CD8-positive, alpha-beta memory T cell (primary cell): ENCODE measurements around the gene OTOP2. TPM values are rescaled to one million over a fixed set of nuclear protein-coding genes. Genes with fewer than 3 reads are reported as not detected.

Experiments
- CTCF ChIA-PET: fragments of 350-600 bp; sonication (Branson Sonifier 250); formaldehyde crosslinking; loops from one replicate; lab custom pipeline; 2021; ENCODE audit warnings: antibody characterized with exemption; lab: Charles Lee
- POLR2A ChIA-PET: fragments of 350-600 bp; sonication (Branson Sonifier 250); formaldehyde crosslinking; loops from one replicate; lab custom pipeline; 2021; ENCODE audit warnings: antibody characterized with exemption; lab: Charles Lee
- DNase-seq, 5 donors: peaks; one replicate each; pipeline versions ENCODE4 v3.0.0 to v3.0.0-alpha.2; 2020 to 2022; ENCODE audit warnings: mixed read lengths in 1 of 5
- H3K27ac ChIP-seq: one replicate; pipeline ENCODE4 v1.7.0; 2013; ENCODE audit warnings: low read depth, mild to moderate bottlenecking, low read length, moderate library complexity
- H3K27me3 ChIP-seq: 2 replicates; pipeline ENCODE4 v1.7.0; 2013; ENCODE audit warnings: low read length, mild to moderate bottlenecking; ENCODE audit not compliant: insufficient read depth, poor library complexity, severe bottlenecking
- H3K36me3 ChIP-seq: 2 replicates; pipeline ENCODE4 v1.7.0; 2013; ENCODE audit warnings: mild to moderate bottlenecking, low read length, moderate library complexity; ENCODE audit not compliant: insufficient read depth
- H3K4me1 ChIP-seq: 2 replicates; pipeline ENCODE4 v1.7.0; 2013; ENCODE audit warnings: mild to moderate bottlenecking, low read length, moderate library complexity; ENCODE audit not compliant: insufficient read depth
- H3K4me3 ChIP-seq: 2 replicates; pipeline ENCODE4 v1.7.0; 2013; ENCODE audit warnings: mild to moderate bottlenecking, low read length
- H3K9me3 ChIP-seq: 2 replicates; pipeline ENCODE4 v1.7.0; 2013; ENCODE audit warnings: mild to moderate bottlenecking, low read length
- H3K27ac Mint-ChIP-seq, 8 donors: one replicate each; pipeline ENCODE4 v1.8.0; 2020 to 2021; ENCODE audit warnings: mixed read lengths in 8 of 8, mild to moderate bottlenecking in 6 of 8, inconsistent platforms in 3 of 8, moderate library complexity in 3 of 8
- H3K27me3 Mint-ChIP-seq, 2 donors: one replicate each; pipeline ENCODE4 v1.8.0; 2020 to 2021; ENCODE audit warnings: mixed read lengths in 2 of 2, mild to moderate bottlenecking in 1 of 2, moderate library complexity in 1 of 2
- H3K36me3 Mint-ChIP-seq, 3 donors: one replicate each; pipeline ENCODE4 v1.8.0; 2020 to 2021; ENCODE audit warnings: mixed read lengths in 3 of 3, inconsistent platforms in 1 of 3, mild to moderate bottlenecking in 1 of 3
- H3K4me1 Mint-ChIP-seq, 3 donors: one replicate each; pipeline ENCODE4 v1.8.0; 2020 to 2021; ENCODE audit warnings: mixed read lengths in 3 of 3, inconsistent platforms in 1 of 3, mild to moderate bottlenecking in 1 of 3
- H3K4me3 Mint-ChIP-seq, 7 donors: one replicate each; pipeline ENCODE4 v1.8.0; 2020 to 2021; ENCODE audit warnings: mixed read lengths in 7 of 7, mild to moderate bottlenecking in 6 of 7, moderate library complexity in 4 of 7, inconsistent platforms in 2 of 7
- H3K9me3 Mint-ChIP-seq, 5 donors: one replicate each; pipeline ENCODE4 v1.8.0; 2020 to 2022; ENCODE audit warnings: mixed read lengths in 5 of 5, mild to moderate bottlenecking in 3 of 5, moderate library complexity in 2 of 5, inconsistent platforms in 1 of 5
- polyA plus RNA-seq: library from polyadenylated mRNA; unstranded; fragments of 300-500 nt; fragmentation: Illumina TruSeq; gene quantifications from one replicate; pipeline ENCODE4 v1.2.3, GENCODE V29; 2021
- total RNA-seq, 2 experiments: library from RNA; stranded (reverse); gene quantifications; one replicate each; pipeline ENCODE4 v1.2.3, GENCODE V29; 2021

Gene OTOP2
- total and polyA plus RNA-seq, 3 experiments from 2014 or later: not detected

GRCh38 chr17:74960570-74961342 lies 36.7 kb downstream of the OTOP2 start:
- H3K27me3 Mint-ChIP-seq: peaks cover 0 to 4% of the 10 kb centered on the region in 2 donors

GRCh38 chr17:74961657-74962350 lies 37.7 kb downstream of the OTOP2 start:
- POLR2A ChIA-PET: interaction anchor here (0.6 to 1.2 kb wide), 6 partner anchors 11 to 274 kb away, joined by 3 to 6 read pairs (median 3); partner anchors contain the start of gene HID1

More at GRCh38 chr17:74960570-74961342, 36.7 kb downstream of the OTOP2 start:
- POLR2A ChIA-PET: interaction anchor here (0.6 to 1.0 kb wide), 3 partner anchors 8 to 37 kb away, joined by 3 to 6 read pairs (median 3); partner anchors contain the start of gene HID1
- CTCF ChIA-PET: interaction anchor here (0.7 to 6.1 kb wide), 33 partner anchors 8 to 452 kb away, joined by 3 to 84 read pairs (median 6); partner anchors contain the start of genes CDR2L, HID1, KCTD2 and MRPL58
- Histone ChIP-seq H3K9me3 (no peaks in the 10 kb centered on the region), H3K4me3 (no peak overlapping the region), H3K27ac (no peak overlapping the region), H3K27me3 (no peaks in the 10 kb centered on the region), H3K4me1 (no peaks in the 10 kb centered on the region), H3K36me3 (no peaks in the 10 kb centered on the region)
- no peak overlapping the region for H3K4me3 Mint-ChIP-seq
- peaks cover 4 to 11% (median 7%) of the 10 kb centered on the region in 3 donors for H3K4me1 Mint-ChIP-seq
- H3K27ac Mint-ChIP-seq: no peak overlapping the region
- DNase-seq: peak in 4 of 5 donors; percentile 9 to 58 (median 12)
- no peaks in the 10 kb centered on the region for H3K36me3 Mint-ChIP-seq
- H3K9me3 Mint-ChIP-seq: no peaks in the 10 kb centered on the region

GRCh38 chr17:74962622-74963394 lies 38.7 kb downstream of the OTOP2 start:
- Mint-ChIP-seq H3K27ac (no peak overlapping the region), H3K4me1 (peaks cover 4 to 11% (median 7%) of the 10 kb centered on the region in 3 donors), H3K4me3 (no peak overlapping the region), H3K9me3 (no peaks in the 10 kb centered on the region), H3K27me3 (peaks cover 0 to 4% of the 10 kb centered on the region in 2 donors), H3K36me3 (no peaks in the 10 kb centered on the region)
- H3K4me3 ChIP-seq: no peak overlapping the region
- no peaks in the 10 kb centered on the region for H3K9me3 ChIP-seq
- H3K4me1 ChIP-seq: no peaks in the 10 kb centered on the region
- no peaks in the 10 kb centered on the region for H3K27me3 ChIP-seq
- POLR2A ChIA-PET: interaction anchor here (0.8 to 1.2 kb wide), 2 partner anchors 43 to 50 kb away, joined by 3 to 6 read pairs; no protein-coding TSS in a partner anchor
- DNase-seq: no peak
- no peak overlapping the region for H3K27ac ChIP-seq
- H3K36me3 ChIP-seq: no peaks in the 10 kb centered on the region
- CTCF ChIA-PET: interaction anchor here (0.5 to 6.1 kb wide), 20 partner anchors 10 to 678 kb away, joined by 3 to 84 read pairs (median 6); partner anchors contain the start of genes HID1, KCTD2, MRPL58 and NT5C

More at GRCh38 chr17:74961657-74962350, 37.7 kb downstream of the OTOP2 start:
- peaks cover 0 to 4% of the 10 kb centered on the region in 2 donors for H3K27me3 Mint-ChIP-seq
- H3K4me3 Mint-ChIP-seq: no peak overlapping the region
- Histone ChIP-seq H3K27me3 (no peaks in the 10 kb centered on the region), H3K27ac (no peak overlapping the region), H3K4me1 (no peaks in the 10 kb centered on the region), H3K9me3 (no peaks in the 10 kb centered on the region), H3K36me3 (no peaks in the 10 kb centered on the region), H3K4me3 (no peak overlapping the region)
- peaks cover 4 to 11% (median 7%) of the 10 kb centered on the region in 3 donors for H3K4me1 Mint-ChIP-seq
- no peaks in the 10 kb centered on the region for H3K36me3 Mint-ChIP-seq
- H3K9me3 Mint-ChIP-seq: no peaks in the 10 kb centered on the region
- CTCF ChIA-PET: interaction anchor here (0.6 to 6.1 kb wide), 40 partner anchors 9 to 677 kb away, joined by 3 to 84 read pairs (median 6); partner anchors contain the start of genes ARMC7, CDR2L, HID1 and KCTD2
- H3K27ac Mint-ChIP-seq: peak overlapping the region in 3 of 8 donors; percentile 11 to 77 (median 14)
- peak; percentile 71 to 86 (median 78) for DNase-seq

- H3K4me1 Mint-ChIP-seq: peaks cover 4 to 8% (median 6%) of the 10 kb centered on the region in 3 donors
- Histone ChIP-seq H3K4me1 (no peaks in the 10 kb centered on the region), H3K9me3 (no peaks in the 10 kb centered on the region), H3K36me3 (no peaks in the 10 kb centered on the region), H3K27ac (no peak overlapping the region), H3K4me3 (no peak overlapping the region), H3K27me3 (no peaks in the 10 kb centered on the region)
- H3K27me3 Mint-ChIP-seq: peaks cover 0 to 4% of the 10 kb centered on the region in 2 donors
- DNase-seq: no peak
- CTCF ChIA-PET: interaction anchor here (1.7 to 4.3 kb wide), 2 partner anchors 173 to 237 kb away, joined by 4 to 55 read pairs; no protein-coding TSS in a partner anchor
- H3K4me3 Mint-ChIP-seq: no peak overlapping the region
- H3K9me3 Mint-ChIP-seq: no peaks in the 10 kb centered on the region
- no peak overlapping the region for H3K27ac Mint-ChIP-seq
- H3K36me3 Mint-ChIP-seq: no peaks in the 10 kb centered on the region
- POLR2A ChIA-PET: no interaction called here
These were observed 39.6 kb downstream of the OTOP2 start for GRCh38 chr17:74963656-74964055.

- ChIA-PET POLR2A (no interaction called here), CTCF (interaction anchor here (1.7 to 4.3 kb wide), 2 partner anchors 173 to 236 kb away, joined by 4 to 55 read pairs; no protein-coding TSS in a partner anchor)
- no peak overlapping the region for H3K27ac ChIP-seq
- no peak overlapping the region for H3K27ac Mint-ChIP-seq
- no peaks in the 10 kb centered on the region for H3K9me3 Mint-ChIP-seq
- no peaks in the 10 kb centered on the region for H3K36me3 ChIP-seq
- no peak overlapping the region for H3K4me3 Mint-ChIP-seq
- no peak for DNase-seq
- no peaks in the 10 kb centered on the region for H3K36me3 Mint-ChIP-seq
- peaks cover 0 to 4% of the 10 kb centered on the region in 2 donors for H3K27me3 Mint-ChIP-seq
- H3K4me1 Mint-ChIP-seq: peaks cover 4 to 8% (median 6%) of the 10 kb centered on the region in 3 donors
- H3K9me3 ChIP-seq: no peaks in the 10 kb centered on the region
- no peaks in the 10 kb centered on the region for H3K4me1 ChIP-seq
- no peak overlapping the region for H3K4me3 ChIP-seq
- no peaks in the 10 kb centered on the region for H3K27me3 ChIP-seq
These were observed 40.2 kb downstream of the OTOP2 start for GRCh38 chr17:74964246-74964761.

GRCh38 chr17:74964988-74965622 lies 41.0 kb downstream of the OTOP2 start:
- H3K4me3 Mint-ChIP-seq: no peak overlapping the region
- H3K9me3 Mint-ChIP-seq: no peaks in the 10 kb centered on the region
- H3K27ac ChIP-seq: no peak overlapping the region
- POLR2A ChIA-PET: no interaction called here
- peaks cover 4 to 8% (median 6%) of the 10 kb centered on the region in 3 donors for H3K4me1 Mint-ChIP-seq
- DNase-seq: no peak
- H3K36me3 ChIP-seq: no peaks in the 10 kb centered on the region
- H3K4me1 ChIP-seq: no peaks in the 10 kb centered on the region
- H3K4me3 ChIP-seq: no peak overlapping the region
- H3K27me3 ChIP-seq: no peaks in the 10 kb centered on the region
- no peaks in the 10 kb centered on the region for H3K9me3 ChIP-seq
- H3K27ac Mint-ChIP-seq: peak overlapping the region in 2 of 8 donors; percentile 55 to 58
- H3K27me3 Mint-ChIP-seq: no peaks in the 10 kb centered on the region
- CTCF ChIA-PET: no interaction called here
- no peaks in the 10 kb centered on the region for H3K36me3 Mint-ChIP-seq
